ENCODE measurements around the gene MAPK6. TPM values are rescaled to one million over a fixed set of nuclear protein-coding genes. Genes with fewer than 3 reads are reported as not detected.

The MAPK6 gene
- total RNA-seq (2022; extraction: Qiagen RNA extraction): 38.5 to 58.0 TPM (median 48.2 TPM) in 5 replicates

DNA sequence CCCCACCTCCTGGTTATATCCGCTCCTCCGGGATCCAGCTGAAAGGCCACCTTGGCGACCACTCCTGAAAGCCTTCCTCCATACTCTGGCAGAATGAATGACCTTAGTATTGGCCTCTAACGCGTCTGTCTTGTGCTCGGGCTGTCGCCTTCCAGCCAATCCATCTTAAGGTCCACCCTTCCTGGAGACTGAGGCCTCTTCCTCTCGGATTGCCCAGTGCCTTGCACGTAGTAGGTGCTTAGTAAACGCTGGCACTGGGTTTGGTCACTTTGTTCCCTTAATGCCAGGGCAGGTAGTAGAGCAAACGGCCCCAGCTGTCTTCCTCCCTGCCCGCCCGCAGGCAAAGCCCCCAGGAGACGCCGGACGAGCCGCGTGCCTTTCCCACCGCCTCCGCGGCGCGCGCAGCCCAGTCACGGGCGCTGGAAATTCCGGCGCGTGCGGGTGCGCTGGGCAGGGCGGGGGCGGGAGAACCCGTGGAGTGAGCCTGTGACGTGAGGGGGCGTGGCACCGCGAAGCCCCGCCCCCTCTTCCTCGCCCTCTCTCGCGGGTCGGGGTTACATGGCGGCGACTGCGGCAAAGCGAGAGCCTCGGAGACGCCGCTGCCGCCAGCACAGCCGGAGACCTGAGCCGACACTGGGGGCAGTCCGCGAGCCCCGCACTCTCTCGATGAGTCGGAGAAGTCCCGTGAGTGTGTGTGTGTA, at the start of gene MAPK6:
Gene MAPK6, plus strand, starts transcription at position 527 of the 701 bp plus-strand sequence. CDS start 27,242 bp downstream, outside the sequence.

GRCh38 chr15:51971375-51972133, 47.5 kb upstream of the MAPK6 start, which contains the start of gene LEO1:
LEO1 (minus strand) TSS chr15:51971778; CDS start chr15:51971745, 33 bp downstream.

Other genes starting within 250 kb of the MAPK6 start
- gene TMOD3, start 189.6 kb upstream of the MAPK6 start, total RNA-seq (2022; extraction: Qiagen RNA extraction): 39.2 to 62.1 TPM (median 49.5 TPM) in 5 replicates
- 45.9 to 79.2 TPM (median 47.2 TPM) in 5 replicates for gene LEO1, start 47.4 kb upstream of the MAPK6 start, total RNA-seq (2022; extraction: Qiagen RNA extraction)
- 0.12 to 0.32 TPM (median 0.20 TPM) in 5 replicates for gene BCL2L10, start 93.6 kb downstream of the MAPK6 start, total RNA-seq (2022; extraction: Qiagen RNA extraction)
- 47.9 to 54.6 TPM (median 51.7 TPM) in 5 replicates for gene GNB5, start 172.2 kb downstream of the MAPK6 start, total RNA-seq (2022; extraction: Qiagen RNA extraction)